Measurements from ENCODE around the gene ANO7.
"Not testable (repeated sequence)": the region's sequence is repeated elsewhere in the genome, so short reads cannot be mapped to it uniquely, and the experiment has no call there.

ANO7 gene

DNA sequence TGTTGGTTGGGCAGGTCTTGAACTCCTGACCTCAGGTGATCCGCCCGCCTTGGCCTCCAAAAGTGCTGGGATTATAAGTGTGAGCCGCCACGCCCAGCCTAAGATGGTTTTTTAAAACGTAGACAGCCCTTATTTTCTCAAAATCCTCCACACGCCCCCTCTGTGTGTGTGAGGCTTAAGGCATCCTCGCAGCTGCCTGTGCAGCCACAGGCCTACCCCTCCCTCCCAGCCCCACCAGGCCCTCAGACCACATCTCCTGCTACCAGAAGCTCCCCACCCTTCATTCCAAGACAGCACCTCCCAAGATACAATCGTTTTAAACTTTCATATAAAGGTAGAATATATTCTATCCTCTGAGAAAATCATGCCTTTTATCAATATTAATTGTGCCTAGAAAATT, 4.8 kb downstream of the ANO7 start:
- DNase-seq (ENCODE audit: low spot score) = no peak

DNA sequence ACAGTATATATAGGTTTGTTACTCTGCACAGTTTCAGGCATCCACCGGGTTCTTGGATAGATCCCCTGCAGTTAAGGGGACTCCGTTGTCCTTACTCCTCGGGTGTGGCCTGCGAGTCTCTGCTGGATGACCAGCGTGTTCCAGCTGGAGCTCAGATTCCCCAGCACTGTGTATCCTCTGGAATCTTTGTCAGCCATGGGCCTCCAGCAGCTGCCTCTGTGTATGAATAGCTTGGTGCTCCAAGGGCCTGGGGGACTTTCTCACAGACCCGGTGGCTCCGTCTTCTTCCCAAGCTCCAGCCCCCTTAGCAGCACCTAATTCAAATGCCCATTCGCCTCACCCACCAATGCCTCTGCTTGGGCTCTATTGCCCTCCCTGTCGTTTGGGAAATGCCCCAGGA, 6.3 kb downstream of the ANO7 start:
- no peak for DNase-seq (ENCODE audit: low spot score)

DNA sequence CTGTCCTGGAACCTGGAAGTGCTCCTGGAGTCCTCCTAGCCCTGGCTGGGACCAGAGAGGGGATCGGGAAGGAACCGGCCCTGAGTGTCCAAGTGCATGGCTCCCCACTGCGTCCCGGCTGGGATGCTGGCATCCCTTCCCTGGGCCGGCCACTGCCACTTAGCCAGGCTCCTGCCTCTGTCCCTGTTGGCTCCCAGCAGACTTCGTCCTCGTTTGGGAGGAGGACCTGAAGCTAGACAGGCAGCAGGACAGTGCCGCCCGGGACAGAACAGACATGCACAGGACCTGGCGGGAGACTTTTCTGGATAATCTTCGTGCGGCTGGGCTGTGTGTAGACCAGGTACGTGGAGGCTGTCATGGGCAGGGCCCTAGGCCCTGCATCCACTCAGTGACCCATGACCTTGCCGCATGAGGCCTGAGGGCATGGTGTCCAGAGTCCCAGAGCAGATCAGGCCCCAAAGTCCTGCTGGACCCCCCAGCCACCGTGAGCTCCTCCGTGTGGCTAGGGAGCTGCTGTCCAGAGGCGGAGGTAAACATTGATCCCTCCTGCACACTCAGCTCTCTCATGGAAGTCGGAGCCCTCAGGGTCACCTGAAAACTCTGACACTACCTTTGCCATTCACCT, 7.1 kb downstream of the ANO7 start:
- no peak for DNase-seq (ENCODE audit: low spot score)

DNA sequence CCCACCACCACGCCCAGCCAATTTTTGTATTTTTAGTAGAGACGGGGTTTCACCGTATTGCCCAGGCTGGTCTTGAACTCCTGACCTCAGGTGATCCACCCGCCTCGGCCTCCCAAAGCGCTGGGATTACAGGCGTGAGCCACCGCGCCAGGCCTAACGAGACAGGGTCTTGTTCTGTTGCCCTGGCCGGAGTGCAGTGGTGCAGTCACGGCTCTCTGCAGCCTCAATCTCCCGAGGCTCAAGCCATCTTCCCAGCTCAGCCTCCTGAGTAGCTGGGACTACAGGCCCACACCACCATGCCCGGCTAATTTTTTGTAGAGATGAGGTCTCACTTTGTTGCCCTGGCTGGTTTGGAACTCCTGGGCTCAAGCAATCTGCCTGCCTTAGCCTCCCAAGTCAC, 8.8 kb downstream of the ANO7 start:
- DNase-seq (ENCODE audit: low spot score) = not testable (repeated sequence)

DNA sequence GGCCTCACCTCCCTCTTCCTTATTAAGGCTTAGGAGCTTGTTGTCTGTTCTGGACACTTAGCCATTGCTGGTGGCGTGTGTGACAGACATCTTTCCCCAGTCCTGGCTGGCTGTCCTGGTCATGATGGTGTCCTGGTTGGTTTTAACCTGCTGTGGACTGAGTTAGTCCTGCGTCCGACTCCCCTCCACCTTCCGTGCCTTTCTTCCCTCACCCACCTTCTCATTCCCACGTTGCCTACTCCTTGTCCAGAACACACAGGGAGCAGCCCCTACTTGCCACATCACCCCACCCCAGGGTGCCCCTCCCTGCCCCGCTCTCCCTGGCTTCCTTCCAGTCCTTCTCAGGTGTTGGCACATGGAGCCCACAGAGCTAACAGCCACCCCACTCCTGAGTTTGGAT, 9.5 kb downstream of the ANO7 start:
- no peak for DNase-seq (ENCODE audit: low spot score)

DNA sequence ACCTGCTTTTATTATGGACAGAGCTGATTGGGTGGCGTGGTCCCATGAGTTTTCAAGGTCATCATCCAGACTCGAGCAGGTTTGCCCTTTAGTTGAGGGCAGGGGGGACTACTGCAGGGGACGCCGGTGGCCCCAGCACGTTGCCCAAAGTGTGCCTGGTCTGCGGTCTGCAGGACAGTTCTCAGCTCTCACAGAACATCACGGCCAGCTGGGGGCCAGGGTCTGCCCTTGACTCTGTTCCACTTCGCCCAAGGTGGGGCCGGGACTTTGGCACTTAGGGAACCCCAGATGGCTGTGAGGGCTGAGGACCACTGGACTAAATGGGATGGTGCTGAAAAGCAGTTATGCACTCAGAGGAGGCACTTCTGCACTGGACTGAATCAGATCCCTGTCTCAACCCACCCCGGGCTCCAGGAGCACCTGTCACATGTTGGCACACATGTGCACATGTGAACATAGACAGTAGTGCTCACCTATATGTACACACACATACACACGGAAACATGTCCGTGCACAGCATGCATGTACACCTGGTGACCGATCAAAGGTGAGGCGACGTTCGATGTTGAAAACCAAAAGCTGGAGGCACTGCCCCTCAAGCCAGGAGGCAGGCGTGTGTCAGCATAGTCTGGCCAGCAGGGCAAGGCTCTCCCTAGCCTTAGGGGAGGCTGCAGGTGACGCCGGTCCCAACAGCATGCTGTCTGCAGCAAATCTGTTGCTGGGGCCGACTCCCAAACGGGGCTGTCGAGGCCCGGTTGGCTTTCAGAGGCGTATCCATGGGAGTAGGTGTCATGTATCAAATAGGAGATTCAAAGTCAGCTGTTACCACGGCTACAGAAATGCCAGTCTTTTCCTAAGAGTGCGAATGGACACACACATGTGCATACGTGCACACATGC, 10.2 kb downstream of the ANO7 start:
- no peak for DNase-seq (ENCODE audit: low spot score)

DNA sequence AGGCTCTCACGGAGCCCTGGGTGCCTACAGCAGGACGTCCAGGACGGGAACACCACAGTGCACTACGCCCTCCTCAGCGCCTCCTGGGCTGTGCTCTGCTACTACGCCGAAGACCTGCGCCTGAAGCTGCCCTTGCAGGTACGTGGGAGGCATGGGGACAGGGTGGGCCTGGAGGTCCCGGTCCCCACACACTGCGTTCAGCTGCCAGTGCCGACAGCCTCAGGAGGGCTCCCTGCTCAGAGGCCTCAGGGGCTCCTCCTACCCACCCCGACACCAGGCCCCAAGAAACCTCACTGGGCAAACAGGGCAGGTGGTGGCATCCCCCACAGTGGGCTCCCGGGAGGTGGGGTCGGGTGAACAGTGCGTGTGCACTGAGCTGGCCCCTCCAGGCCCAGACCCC, 10.8 kb downstream of the ANO7 start:
- DNase-seq (ENCODE audit: low spot score) = no peak

DNA sequence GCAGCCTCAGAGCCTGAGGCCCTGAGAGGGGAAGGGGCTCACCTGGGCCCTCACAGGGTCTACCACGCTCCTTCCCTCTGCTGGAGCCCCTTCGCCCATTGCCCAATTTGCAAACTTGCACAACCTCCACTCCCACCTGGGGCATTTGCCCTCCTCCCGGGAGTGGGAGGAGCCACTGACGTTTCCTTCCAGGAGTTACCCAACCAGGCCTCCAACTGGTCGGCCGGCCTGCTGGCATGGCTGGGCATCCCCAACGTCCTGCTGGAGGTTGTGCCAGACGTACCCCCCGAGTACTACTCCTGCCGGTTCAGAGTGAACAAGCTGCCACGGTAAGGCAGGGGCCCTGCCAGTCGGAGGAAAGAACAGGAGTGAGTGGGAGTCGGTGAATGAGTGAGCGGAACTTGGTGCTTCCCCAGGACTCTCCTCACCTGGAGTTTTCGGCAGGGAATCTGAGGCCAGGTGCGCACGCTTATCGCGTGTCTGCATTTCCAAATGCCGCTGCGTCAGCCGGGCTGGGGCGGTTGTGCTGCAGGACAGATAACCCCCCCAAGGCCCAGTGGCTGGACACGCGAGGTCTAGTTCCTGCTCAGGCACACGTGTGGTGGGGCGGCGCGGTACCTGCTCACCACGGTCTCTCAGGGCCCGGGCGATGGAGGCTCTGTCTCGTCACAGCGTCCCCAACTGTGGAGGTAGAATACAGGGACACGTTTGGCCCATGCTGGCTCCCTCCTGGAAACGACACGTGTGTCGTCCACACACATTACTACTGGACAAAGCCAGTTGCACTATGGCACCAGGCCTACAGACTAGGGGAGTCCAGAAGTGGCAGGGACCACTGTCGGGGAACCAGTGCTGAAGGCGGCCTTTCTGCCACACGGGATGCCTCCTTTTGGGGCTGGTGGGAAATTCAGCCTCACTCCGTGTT, 11.7 kb downstream of the ANO7 start:
- no peak for DNase-seq (ENCODE audit: low spot score)

DNA sequence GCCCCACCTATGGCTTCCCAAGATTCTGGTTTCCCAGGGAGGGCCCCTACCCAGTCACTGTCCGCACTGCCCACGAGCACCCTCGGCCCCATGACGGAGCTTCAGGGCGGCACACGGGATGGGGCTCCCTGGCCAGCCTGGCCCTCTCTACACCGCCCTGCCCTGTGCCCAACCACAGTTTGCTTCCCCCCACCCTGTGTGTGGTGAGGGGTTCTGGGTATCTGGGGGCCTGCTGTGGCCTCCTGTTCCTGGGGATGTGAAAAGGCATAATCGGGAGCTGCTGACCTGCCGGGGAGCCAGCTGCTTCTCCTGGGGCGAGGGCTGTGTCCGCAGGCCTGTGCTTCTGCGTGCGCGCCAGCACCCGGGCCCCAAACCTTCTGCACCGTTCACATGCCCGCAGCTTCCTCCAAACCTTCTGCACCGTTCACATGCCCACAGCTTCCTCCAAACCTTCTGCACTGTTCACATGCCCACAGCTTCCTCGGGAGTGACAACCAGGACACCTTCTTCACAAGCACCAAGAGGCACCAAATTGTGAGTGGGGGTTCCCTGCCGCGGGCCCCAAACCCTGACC, 12.4 kb downstream of the ANO7 start:
- no peak for DNase-seq (ENCODE audit: low spot score)

DNA sequence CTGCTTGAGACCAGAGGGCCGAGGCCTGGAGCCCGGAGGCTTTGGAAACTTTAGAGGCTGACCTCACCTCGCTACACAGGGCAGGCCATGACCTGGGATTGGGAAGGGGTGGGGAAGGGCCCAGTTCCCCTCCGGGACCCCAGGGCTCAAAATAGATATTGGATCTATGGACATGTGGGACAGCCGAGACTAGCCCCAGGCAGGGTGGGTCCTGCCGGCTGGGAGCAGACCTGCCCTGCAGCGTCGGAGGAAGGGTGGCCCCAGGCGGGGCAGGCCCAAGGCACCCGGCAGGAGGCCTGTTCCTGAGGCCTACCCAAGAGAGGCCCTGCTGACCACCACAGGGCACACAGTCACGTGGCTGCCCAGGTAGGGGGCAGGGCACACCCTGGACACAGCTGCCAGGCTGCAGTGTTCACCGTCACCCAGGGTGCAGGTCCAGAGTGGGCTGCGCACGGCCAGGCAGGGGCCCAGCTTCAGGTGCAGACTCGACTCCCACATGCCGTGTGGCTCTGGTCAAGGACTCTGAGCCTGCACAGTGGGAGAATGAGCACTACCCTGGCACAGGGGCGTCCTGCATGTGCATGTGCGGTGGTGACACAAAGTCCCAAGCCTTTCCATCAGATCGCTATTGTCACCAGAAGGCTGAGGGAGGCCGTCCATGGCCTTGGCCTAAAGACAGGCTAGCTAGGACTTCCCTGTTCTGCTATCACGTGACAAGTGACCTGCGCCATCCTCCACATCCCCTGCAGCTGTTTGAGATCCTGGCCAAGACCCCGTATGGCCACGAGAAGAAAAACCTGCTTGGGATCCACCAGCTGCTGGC, 13.2 kb downstream of the ANO7 start:
- no peak for DNase-seq (ENCODE audit: low spot score)

DNA sequence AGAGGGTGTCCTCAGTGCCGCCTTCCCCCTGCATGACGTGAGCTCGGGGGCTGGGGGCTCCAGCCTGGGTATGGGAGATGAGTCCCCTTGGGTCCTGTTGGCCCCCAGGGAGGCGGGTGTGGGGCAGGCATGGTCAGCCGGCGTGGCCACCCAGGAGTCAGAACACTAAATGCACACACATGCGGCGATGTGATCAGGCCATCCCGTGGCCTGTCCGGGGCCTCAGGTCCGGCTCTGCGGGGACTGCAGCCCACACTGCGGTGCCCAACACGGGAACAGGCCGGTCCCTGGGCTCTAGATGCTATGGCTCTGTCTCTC, 13.8 kb downstream of the ANO7 start:
- no peak for DNase-seq (ENCODE audit: low spot score)

DNA sequence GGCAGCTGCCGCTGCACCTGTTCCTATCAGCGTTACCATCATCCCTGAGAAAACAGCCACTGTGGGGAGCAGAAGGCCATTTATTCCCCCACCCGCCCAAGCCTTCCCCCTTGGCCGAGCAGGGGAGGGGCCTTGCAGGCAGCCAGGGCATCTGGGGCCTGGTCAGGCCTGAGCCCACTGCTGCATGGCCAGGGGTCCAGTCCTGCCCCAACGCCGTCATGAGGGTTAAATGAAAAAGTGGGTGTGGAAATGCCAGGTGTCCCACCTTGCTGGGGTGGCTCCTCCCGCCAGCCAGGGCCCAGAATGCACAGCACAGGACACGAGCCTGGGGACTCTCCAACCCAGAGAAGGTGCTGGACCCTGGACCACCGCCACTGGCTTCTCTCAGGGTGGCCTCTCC, 14.2 kb downstream of the ANO7 start:
- no peak for DNase-seq (ENCODE audit: low spot score)

DNA sequence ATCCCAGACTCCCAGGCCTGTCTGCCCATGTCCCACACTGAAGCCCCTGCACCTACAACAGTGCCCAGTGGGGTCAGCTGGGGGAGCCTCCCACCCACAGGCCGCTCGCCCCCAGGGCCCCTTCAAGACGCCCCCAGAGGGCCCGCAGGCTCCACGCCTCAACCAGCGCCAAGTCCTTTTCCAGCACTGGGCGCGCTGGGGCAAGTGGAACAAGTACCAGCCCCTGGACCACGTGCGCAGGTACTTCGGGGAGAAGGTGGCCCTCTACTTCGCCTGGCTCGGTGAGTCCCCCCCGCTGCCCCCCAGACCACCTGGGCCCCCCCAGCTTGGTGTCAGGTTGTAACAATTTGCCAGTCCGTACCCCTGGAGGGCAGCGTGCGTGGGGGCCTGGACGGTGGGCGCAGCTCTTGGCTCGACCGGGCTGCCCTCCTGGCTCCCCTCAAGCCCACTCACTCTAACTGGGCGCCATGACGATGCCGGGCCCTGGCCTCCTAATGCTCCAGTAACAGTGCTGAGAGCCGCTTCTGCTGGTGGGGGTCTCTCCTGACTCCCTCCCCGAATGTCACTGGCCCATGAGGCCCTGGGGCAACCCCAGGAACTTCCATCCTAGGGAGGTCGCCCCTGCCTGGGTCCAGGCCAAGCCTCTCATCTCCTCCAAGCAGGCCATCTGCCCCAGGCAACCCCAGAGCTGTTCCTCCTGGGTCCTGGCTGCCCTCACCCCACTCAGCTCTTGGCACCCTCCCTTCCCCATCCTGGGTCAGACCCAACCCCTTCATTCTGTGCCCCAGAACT, 14.9 kb downstream of the ANO7 start:
- DNase-seq (ENCODE audit: low spot score) = no peak

DNA sequence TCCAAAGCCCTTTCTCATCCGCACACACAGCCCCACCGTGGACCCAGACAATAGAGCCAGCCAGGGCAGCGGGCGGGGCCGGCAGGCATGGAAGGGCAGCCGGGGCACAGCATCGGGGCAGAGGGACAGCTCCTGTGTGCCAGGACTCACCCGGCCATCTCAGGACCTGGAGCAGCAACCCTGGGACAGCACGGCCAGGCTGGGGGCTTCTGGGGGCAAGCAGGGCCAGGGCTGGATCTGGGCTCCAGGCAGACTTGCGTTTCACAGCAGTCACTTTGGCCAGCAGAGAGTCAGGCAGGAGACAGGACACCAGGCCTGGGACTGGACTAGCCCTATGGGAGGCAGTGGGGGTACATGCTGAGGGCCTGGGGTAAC, 15.5 kb downstream of the ANO7 start:
- DNase-seq (ENCODE audit: low spot score) = no peak

DNA sequence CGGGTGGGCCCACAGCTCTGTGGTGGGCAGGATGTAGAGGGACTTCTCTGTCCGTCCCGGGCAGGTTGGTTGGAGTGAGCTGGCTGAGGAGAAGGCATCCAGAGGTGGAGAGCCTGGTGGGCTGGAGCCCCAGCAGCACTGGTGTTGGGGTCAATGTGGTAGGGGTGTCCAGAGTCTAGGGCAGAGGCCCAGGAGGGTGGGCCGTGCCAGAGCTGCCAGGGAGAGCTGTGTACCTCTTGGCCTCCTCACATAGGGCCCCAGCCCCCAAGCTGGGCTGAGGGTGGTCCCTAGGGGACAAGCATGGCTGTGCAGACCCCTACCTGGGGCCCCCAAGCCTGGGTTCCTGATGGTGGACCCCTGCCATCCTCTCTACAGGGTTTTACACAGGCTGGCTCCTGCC, 16.0 kb downstream of the ANO7 start:
- DNase-seq (ENCODE audit: low spot score) = no peak

DNA sequence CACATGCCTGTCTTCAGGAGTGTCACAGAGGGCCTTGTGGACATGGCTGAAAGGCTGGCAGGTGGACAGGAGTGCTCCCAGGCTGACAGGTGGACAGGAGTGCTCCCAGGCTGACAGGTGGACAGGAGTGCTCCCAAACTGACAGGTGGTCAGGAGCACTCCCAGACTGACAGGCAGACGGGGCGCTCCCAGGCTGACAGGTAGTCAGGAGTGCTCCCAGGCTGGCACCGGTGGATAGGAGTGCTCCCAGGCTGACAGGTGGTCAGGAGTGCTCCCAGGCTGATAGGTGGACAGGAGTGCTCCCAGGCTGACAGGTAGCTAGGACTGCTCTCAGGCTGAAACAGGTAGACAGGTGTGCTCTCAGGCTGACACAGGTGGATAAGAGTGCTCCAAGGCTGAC, 16.6 kb downstream of the ANO7 start:
- DNase-seq (ENCODE audit: low spot score) = no peak

DNA sequence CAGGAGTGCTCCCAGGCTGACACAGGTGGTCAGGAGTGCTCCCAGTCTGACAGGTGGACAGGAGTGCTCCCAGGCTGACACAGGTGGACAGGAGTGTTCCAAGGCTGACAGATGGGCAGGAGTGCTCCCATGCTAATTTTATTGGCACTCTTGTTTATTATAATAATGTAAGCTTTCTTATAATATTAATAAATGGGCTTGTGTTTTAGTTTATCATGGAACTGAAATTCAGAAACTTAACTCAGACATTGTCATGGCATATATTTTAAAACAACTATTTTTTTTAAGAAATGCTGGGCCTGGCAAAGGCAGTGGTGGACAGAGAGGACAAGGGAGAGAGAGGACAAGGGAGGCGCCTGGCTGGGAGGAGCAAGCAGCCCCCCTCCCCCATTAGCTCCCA, 18.7 kb downstream of the ANO7 start:
- DNase-seq (ENCODE audit: low spot score) = no peak

DNA sequence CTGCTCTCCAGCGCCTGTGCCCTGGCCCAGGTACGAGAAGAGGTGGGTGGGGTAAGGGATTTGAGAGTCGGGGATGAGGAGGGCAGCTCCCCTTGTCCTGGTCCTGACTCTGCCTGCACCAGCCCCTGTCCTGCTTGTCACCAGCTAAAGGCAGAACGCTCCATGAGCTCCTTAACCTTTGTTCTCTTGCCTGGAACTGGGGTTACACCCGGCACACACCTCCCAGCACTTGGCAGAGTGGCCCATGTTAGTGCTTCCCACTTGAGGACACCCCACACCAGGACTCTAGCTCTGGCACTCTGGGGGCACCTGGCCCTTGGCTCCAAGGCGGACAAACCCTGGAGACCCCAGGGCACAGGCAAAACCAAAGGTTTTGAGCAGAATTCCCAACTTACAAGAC, 19.2 kb downstream of the ANO7 start:
- no peak for DNase-seq (ENCODE audit: low spot score)

DNA sequence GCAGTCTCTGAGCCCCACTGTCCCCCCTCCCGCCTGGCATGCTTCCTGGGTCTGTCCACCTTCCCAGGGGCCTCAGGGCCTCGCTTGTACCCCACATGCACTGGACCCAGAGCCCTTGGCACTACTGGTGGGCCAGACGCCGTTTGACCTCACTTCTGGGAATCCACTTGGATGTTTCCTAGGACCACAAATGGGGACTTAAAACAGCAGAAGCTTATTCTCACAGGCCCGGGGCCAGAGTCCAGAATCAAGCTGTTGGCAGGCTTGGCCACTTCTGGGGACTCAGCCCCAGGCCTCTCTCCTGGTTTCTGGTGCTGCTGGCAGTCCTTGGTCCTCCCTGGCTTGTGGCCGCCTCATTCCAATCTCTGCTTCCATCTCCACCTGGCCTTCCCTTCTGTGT, 19.6 kb downstream of the ANO7 start:
- no peak for DNase-seq (ENCODE audit: low spot score)

DNA sequence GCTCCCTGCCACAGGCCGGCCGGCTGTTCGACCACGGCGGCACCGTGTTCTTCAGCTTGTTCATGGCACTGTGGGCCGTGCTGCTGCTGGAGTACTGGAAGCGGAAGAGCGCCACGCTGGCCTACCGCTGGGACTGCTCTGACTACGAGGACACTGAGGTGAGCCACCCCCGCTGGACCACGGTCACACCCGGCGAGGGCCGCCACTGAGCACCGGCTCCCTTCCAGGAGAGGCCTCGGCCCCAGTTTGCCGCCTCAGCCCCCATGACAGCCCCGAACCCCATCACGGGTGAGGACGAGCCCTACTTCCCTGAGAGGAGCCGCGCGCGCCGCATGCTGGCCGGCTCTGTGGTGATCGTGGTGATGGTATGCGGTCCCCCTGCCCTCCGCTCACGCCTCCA, 20.8 kb downstream of the ANO7 start:
- no peak for DNase-seq (ENCODE audit: low spot score)

DNA sequence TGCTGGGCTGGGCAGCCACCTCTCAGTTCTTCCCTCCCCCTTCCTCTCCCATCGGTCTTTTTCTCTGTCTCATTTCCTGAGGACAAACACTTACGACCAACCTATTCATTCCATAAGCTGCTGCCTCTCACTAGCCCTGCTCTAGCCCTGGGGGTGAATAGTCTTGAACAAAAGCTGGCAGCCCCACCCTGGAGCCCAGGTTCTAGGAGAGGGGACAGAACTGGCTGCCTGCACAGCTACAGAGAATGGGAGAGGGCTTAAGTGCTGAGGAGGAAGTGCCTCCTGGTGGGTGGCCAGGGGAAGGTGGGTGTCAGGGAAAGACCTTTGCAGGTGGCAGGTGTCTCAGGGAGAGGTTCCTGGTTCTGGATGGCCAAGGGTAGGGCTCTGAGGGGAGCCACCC, 22.8 kb downstream of the ANO7 start:
- DNase-seq (ENCODE audit: low spot score) = no peak
